Measurements from ENCODE around the gene LATS1.
A peak's percentile ranks its signal among the peaks of the same experiment; 100 is the strongest.

DNA sequence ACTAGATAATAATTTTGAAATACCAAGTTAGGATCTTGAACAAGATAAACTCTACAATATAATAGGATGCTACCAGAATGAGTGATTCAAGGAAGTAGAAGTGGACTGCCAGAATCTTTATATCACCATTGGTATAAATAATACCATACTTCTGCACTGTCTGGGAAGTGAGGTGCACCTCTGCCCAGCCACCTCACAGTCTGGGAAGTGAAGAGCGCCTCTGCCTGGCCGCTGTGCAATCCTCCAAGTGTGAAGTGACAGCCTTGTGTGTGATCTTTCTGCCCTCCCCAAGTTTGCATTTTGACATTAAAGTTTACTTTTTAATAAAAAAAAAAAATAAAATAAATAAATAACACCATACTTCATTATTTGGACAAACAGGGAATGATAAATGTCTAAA is 18.8 kb downstream of the LATS1 start:
- no peak for TF ChIP-seq BACH1 (IDR thresholded peaks at IDR 0.05; ENCODE audit: low read length)
- no peak for TF ChIP-seq RNF2 (IDR thresholded peaks at IDR 0.05; ENCODE audit: borderline replicate concordance, low read depth, low read length, missing control alignments, poor library complexity, severe bottlenecking)
- TF ChIP-seq EP300 (IDR thresholded peaks at IDR 0.05; ENCODE audit: borderline replicate concordance in 1 of 2, low read depth in 2 of 2, low read length in 2 of 2), result no peak
- TF ChIP-seq MAX (IDR thresholded peaks at IDR 0.05), result no peak
- TF ChIP-seq GABPA (IDR thresholded peaks at IDR 0.05; ENCODE audit: borderline replicate concordance, insufficient read depth, low read length), result no peak
- TF ChIP-seq RFX5 (IDR thresholded peaks at IDR 0.05; ENCODE audit: borderline replicate concordance, low read depth, low read length), result no peak
- peak; percentile 23 to 46; a peak in 3 of 4 replicates for TF ChIP-seq RAD21 (IDR thresholded peaks at IDR 0.05 in 1 of 2, conservative IDR thresholded peaks at IDR 0.05 in 1 of 2; ENCODE audit: low read depth in 2 of 2, low read length in 2 of 2)
- TF ChIP-seq JUN (IDR thresholded peaks at IDR 0.05; ENCODE audit: low read depth, low read length), result no peak
- peak; percentile 19 to 56 (median 29); a peak in 3 of 4 replicates for TF ChIP-seq CTCF (IDR thresholded peaks at IDR 0.05; ENCODE audit: control extremely low read depth in 1 of 3, insufficient read depth in 1 of 3, low read depth in 1 of 3, low read length in 3 of 3)
- TF ChIP-seq USF2 (IDR thresholded peaks at IDR 0.05; ENCODE audit: low read length), result no peak
- no peak for TF ChIP-seq PHF8 (conservative IDR thresholded peaks at IDR 0.05; ENCODE audit: low read depth, low read length)
- no peak for TF ChIP-seq RXRA (IDR thresholded peaks at IDR 0.05; ENCODE audit: insufficient read depth, low read depth, low read length)
- TF ChIP-seq KDM1A (IDR thresholded peaks at IDR 0.05; ENCODE audit: borderline replicate concordance, low read length), result no peak
- TF ChIP-seq TEAD4 (IDR thresholded peaks at IDR 0.05; ENCODE audit: low read depth, low read length), result no peak

All from H1 (cell line).